Vagina (tissue), 2 donors: ENCODE results near the gene FSTL3.

Experiments used
- CTCF ChIP-seq, 3 experiments: fragments of 450-650 bp in 2 of 3; fragments of 200-600 bp in 1 of 3; sonication (generic) in 1 of 3; IDR thresholded peaks; one replicate each; pipeline ENCODE4 v1.5.1; 2017 to 2019; ENCODE audit warnings: antibody characterized with exemption in 3 of 3, mild to moderate bottlenecking in 2 of 3, moderate library complexity in 2 of 3
- POLR2AphosphoS5 ChIP-seq, 2 donors: sonication (generic); formaldehyde crosslinking; IDR thresholded peaks; one replicate each; pipeline ENCODE4 v1.9.0; 2017; ENCODE audit warnings: antibody characterized with exemption in 2 of 2, mild to moderate bottlenecking in 2 of 2, low read depth in 1 of 2; ENCODE audit not compliant: insufficient read depth in 1 of 2

GRCh38 chr19:658059-658839, 17.9 kb upstream of the FSTL3 start:
- TF ChIP-seq CTCF (IDR thresholded peaks at IDR 0.05) (no peak), POLR2AphosphoS5 (IDR thresholded peaks at IDR 0.05; ENCODE audit: insufficient read depth in 1 of 2, low read depth in 1 of 2) (no peak)
